ENCODE results near the gene TSPAN11. TPM values are rescaled to one million over a fixed set of nuclear protein-coding genes. Genes with fewer than 3 reads are reported as not detected.

Gene TSPAN11
- total and polyA plus RNA-seq, 2 donors (not counting 3 experiments of a cell fraction or from before 2014, with no cell fraction given) = 2.1 to 3.9 TPM

DNA sequence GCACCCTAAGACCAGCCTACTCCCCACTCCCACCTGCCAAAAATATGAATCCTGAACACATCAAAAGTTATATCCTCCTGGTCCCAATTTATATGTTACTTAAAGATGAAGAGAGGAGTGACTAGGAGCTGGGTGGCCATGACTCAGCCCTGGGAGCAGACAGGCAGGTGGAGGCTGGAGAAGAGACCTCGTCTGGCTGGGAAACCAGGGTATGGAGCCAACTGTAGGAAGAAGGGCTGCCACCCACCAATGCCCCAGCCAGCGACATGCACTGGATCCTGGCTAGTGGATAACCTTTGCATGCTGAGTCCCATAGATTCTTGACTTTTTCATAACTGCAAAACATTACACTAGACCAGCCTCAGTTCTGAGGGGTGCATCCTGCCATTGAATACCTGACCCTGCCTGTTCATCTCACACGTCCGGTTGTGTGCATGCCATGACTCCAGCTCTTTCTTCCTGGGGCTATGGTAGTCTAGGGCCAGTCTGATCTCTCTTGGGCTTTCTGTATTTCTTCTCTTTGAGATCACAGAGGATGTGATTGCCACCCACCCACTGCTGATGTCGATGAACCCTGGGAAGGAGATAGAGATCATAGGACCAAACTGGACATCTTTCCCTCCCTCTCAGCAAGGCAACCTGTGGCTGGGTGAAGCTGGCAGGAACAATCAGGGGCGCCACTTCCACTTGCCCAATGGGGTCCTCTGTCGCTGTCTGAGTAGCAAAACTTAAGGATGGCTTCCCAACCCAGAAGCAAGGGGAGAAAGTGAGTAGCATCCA lies 77.5 kb downstream of the TSPAN11 start:
- ChIA-PET CTCF (no interaction called here), POLR2A (no interaction called here)
- Histone ChIP-seq H3K36me3 (ENCODE audit: control insufficient read depth in 2 of 2, extremely low read depth in 1 of 2, insufficient read depth in 2 of 2, low read length in 2 of 2) (no peaks in the 10 kb centered on the region), H2AFZ (ENCODE audit: low read depth, low read length) (no peak overlapping the region), H3K27ac (ENCODE audit: insufficient read depth, low read depth, low read length) (no peak overlapping the region), H3K9me1 (replicated peaks; ENCODE audit: control insufficient read depth, extremely low read depth, insufficient read depth, low read length) (no peaks in the 10 kb centered on the region), H3K4me3 (replicated peaks in 1 of 3; ENCODE audit: insufficient read depth in 1 of 3, low read depth in 1 of 3, low read length in 3 of 3) (no peak overlapping the region), H3K27me3 (ENCODE audit: control insufficient read depth in 2 of 2, insufficient read depth in 2 of 2, low read length in 2 of 2) (no peaks in the 10 kb centered on the region), H4K20me1 (replicated peaks; ENCODE audit: control insufficient read depth, extremely low read depth, insufficient read depth, low read length) (no peaks in the 10 kb centered on the region), H3K4me1 (ENCODE audit: control insufficient read depth, extremely low read depth, insufficient read depth, low read length) (peaks cover 12% of the 10 kb centered on the region), H3K4me2 (ENCODE audit: insufficient read depth, low read length) (no peak overlapping the region), H3K9me3 (replicated peaks; ENCODE audit: control insufficient read depth, insufficient read depth, low read length) (no peaks in the 10 kb centered on the region), H3K79me2 (ENCODE audit: control insufficient read depth, insufficient read depth, low read length) (no peaks in the 10 kb centered on the region), H3K9ac (replicated peaks; ENCODE audit: extremely low read depth, insufficient read depth, low read length) (no peak overlapping the region)
- dilution Hi-C loops (cut with MboI; ENCODE audit: extremely low pct_ligation_motif_present, low sequenced_read_pairs) = no loop called here
- no TSS peak for BruUV-seq (replicated peaks)
- intact Hi-C loops (cut with micrococcal nuclease) = no loop called here
- TF ChIP-seq MYC (IDR thresholded peaks at IDR 0.05; ENCODE audit: low read depth, low read length) (no peak), EZH2 (IDR thresholded peaks at IDR 0.05; ENCODE audit: borderline replicate concordance, low read depth, low read length, severe bottlenecking) (no peak), POLR2AphosphoS5 (IDR thresholded peaks at IDR 0.05; ENCODE audit: insufficient read depth, low read depth, low read length) (no peak), JUN (IDR thresholded peaks at IDR 0.05; ENCODE audit: borderline replicate concordance, insufficient read depth, insufficient read length, low read depth) (no peak), FOS (IDR thresholded peaks at IDR 0.05; ENCODE audit: borderline replicate concordance, insufficient read depth, low read length) (no peak), GATA2 (IDR thresholded peaks at IDR 0.05; ENCODE audit: insufficient read depth, insufficient read length, low read depth, low read length) (no peak), POLR2A (IDR thresholded peaks at IDR 0.05; ENCODE audit: low read depth, low read length) (no peak)
- TF ChIP-seq, protein P1, sequence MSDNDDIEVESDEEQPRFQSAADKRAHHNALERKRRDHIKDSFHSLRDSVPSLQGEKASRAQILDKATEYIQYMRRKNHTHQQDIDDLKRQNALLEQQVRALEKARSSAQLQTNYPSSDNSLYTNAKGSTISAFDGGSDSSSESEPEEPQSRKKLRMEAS (IDR thresholded peaks at IDR 0.05; ENCODE audit: insufficient read depth, insufficient read length) = no peak
- TF ChIP-seq, protein P2, sequence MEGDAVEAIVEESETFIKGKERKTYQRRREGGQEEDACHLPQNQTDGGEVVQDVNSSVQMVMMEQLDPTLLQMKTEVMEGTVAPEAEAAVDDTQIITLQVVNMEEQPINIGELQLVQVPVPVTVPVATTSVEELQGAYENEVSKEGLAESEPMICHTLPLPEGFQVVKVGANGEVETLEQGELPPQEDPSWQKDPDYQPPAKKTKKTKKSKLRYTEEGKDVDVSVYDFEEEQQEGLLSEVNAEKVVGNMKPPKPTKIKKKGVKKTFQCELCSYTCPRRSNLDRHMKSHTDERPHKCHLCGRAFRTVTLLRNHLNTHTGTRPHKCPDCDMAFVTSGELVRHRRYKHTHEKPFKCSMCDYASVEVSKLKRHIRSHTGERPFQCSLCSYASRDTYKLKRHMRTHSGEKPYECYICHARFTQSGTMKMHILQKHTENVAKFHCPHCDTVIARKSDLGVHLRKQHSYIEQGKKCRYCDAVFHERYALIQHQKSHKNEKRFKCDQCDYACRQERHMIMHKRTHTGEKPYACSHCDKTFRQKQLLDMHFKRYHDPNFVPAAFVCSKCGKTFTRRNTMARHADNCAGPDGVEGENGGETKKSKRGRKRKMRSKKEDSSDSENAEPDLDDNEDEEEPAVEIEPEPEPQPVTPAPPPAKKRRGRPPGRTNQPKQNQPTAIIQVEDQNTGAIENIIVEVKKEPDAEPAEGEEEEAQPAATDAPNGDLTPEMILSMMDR (IDR thresholded peaks at IDR 0.05; ENCODE audit: extremely low read depth in 1 of 2, insufficient read depth in 1 of 2, low read depth in 1 of 2, low read length in 2 of 2) = no peak
- FAIRE-seq (no peak), DNase-seq (ENCODE audit: low read depth, low spot score) (no peak)
